ENCODE data around the gene TBC1D22A.
A peak's percentile ranks its signal among the peaks of the same experiment; 100 is the strongest.
"Not testable (repeated sequence)": the region's sequence is repeated elsewhere in the genome, so short reads cannot be mapped to it uniquely, and the experiment has no call there.

TBC1D22A gene, protein sequence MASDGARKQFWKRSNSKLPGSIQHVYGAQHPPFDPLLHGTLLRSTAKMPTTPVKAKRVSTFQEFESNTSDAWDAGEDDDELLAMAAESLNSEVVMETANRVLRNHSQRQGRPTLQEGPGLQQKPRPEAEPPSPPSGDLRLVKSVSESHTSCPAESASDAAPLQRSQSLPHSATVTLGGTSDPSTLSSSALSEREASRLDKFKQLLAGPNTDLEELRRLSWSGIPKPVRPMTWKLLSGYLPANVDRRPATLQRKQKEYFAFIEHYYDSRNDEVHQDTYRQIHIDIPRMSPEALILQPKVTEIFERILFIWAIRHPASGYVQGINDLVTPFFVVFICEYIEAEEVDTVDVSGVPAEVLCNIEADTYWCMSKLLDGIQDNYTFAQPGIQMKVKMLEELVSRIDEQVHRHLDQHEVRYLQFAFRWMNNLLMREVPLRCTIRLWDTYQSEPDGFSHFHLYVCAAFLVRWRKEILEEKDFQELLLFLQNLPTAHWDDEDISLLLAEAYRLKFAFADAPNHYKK

GRCh38 chr22:46762238-46763050 is at the start of gene TBC1D22A:
TSS of gene TBC1D22A (plus strand) at chr22:46762650. CDS start at chr22:46762787, 137 bp downstream.
- peak; percentile 89 for DNase-seq

DNA sequence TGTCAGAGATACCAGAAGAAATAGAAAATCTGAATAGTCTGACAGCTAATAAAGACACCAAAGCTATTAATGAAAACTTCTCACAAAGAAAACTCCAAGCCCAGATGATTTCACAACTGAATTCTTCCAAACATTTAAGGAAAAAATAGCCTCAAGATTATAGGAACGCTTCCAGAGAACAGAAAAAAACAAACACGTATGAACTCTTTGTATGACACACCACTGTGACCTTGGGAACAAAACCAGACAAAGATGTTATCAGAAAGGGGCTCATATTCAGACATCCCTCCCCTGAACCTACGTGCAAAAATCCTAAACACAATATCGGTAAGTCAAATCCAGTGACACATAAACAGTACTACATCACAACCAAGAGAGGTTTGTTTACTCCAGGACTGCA is 47.9 kb upstream of the TBC1D22A start:
- DNase-seq: no peak

- no peak for DNase-seq
Observed at GRCh38 chr22:46719921-46720320, 42.5 kb upstream of the TBC1D22A start.

- no peak for DNase-seq
Observed at GRCh38 chr22:46721501-46722085, 40.9 kb upstream of the TBC1D22A start.

DNA sequence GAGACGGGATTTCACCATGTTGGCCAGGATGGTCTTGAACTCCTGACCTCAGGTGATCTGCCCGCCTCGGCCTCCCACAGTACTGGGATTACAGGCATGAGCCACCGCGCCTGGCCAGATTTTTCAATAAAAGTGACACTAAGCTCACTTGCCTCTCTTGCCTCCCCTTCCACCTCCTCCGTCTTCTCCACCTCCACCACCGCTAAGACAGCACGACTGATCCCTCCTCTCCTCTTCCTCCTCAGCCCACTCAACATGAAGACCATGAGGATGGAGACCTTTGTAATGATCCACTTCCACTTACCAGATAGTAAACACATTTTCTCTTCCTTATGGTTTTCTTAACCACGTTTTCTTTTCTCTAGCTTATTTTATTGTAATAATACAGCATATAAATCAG is 38.6 kb upstream of the TBC1D22A start:
- no peak for DNase-seq

DNA sequence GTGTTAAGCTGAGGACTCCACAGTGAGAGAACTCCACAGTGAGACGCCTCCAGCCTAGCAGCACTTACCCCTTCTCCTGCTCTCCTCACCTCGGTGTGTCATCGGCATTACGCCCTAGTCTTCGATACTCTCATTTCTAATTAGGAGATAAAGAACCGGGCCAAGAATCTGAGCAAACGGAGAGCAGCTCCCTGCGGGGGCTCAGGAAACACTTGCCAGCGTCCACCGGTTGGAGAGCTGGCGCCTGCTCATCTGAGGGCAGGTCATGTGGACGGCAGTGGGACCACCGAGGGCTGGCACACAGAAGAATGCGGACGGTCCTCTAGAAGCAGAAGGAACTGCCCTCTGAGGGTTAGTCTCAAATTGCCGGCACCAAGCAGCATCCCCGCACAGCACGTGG is 37.4 kb upstream of the TBC1D22A start:
- DNase-seq: no peak

DNA sequence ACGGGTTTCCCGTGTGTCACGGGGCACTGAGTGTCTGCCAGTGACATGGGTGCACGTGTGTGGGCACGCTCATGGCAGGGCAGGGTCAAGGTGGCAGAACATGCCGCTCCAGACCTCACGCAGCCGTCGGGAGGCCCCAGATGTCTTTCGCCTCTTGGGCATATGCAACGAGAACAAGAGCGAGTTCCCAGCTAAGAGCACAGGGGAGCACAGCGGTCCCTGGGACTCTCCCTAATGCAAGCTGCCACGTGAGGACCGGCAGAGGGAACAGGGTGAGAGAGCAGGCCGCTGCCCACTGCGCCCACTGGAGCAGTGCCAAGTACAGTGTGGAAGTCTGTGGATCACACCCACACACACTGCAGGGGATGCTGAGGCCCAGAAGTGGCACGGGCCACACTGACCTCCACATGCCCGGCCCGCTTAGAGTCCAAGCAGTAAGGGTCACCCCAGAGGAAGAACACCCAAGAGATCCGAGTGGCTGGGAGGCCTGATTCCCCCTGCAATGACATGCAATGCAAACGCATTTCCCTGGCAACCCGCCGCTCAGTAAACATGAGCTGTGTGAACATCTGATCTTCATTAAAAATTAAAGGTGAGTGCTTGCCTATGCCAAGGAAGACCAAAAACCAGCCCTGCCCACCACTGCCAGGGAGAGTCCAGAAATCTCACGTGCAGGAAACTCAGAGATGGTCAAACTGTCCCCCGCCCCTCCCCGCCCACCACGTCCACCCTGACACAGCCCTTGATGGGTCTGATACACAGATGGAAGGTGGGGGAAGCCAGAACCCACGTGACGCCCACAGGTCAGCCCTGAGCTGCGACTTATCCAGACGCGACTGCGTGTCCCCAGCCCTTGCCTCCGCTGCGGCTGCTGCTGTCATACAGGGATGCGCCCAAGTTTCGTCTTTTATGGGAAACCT is 36.1 kb upstream of the TBC1D22A start:
- DNase-seq: no peak

GRCh38 chr22:46726986-46727317 is 35.5 kb upstream of the TBC1D22A start:
- DNase-seq: no peak

- DNase-seq: no peak
Observed at GRCh38 chr22:46727813-46728364, 34.6 kb upstream of the TBC1D22A start.

DNA sequence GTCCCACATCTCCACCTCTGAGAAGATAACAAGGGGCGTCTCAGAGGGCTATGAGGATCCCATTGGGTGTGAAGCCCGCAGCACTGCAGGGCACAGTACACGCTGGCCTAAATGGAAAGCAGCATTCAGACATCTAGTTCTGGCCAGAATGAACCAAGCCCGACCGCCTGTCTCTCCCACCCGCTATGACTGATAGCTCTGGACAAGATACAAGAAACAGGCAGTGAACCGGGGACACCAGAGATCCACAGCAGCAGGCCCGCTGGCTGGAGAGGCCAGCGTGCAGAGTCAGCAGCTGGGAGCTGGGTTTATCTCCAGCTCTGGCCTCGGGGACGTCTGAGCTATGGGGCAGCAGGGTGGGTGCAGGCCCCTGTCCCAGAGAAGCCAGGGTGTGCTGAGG is 34.0 kb upstream of the TBC1D22A start:
- DNase-seq: no peak

GRCh38 chr22:46730568-46731245 is 31.7 kb upstream of the TBC1D22A start:
- no peak for DNase-seq

GRCh38 chr22:46731246-46732040 is 31.0 kb upstream of the TBC1D22A start:
- DNase-seq: no peak

DNA sequence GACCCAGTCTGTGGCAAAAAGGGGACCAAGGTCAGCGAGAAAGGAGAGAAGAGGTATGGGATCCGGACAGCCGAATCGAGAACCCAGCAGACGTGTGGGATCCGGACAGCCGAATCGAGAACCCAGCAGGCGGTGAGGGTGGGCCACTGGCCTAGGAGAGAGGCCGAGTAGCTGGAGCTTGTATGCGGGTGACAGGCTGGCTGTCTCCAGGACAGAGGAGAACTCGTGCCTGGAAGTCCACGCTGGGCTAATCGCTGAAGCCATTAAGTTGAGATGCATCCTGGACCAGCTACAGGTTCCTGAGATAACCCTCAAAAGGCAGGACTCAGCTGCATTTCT is 30.4 kb upstream of the TBC1D22A start:
- DNase-seq: no peak

- no peak for DNase-seq
Observed at GRCh38 chr22:46732513-46732912, 29.9 kb upstream of the TBC1D22A start.

- DNase-seq: not testable (repeated sequence)
Observed at GRCh38 chr22:46734213-46734722, 28.2 kb upstream of the TBC1D22A start.

DNA sequence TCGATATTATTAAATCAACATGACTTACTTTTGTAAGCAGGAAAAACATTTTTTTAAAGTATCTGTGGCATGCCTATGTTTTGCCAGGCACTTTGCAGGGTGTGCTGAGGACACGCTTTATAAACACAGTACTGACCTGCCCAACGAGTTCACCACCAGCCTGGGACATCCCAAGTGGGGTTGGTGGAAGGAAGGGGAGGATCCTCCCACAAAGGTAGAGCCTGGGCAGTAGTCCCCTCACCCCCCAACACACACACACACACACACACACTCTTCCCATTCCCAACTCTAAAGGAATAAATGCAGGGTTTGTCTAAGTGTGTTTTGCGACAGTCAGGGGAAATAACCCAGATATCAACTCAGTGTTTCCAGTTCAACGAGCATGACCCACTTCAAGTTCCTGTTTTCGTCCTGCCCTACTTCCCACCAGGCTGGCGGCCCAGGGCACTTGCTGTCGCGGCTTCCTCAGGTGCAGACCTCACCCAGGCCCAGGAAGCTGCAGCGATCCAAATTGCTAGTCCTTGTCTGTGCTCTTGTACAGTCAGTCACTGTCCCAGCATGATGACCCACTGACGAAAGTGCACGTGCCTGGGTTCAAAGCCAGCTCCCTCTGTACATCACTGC is 27.5 kb upstream of the TBC1D22A start:
- peak; percentile 17 for DNase-seq

- DNase-seq: no peak
Observed at GRCh38 chr22:46735747-46736608, 26.5 kb upstream of the TBC1D22A start.

DNA sequence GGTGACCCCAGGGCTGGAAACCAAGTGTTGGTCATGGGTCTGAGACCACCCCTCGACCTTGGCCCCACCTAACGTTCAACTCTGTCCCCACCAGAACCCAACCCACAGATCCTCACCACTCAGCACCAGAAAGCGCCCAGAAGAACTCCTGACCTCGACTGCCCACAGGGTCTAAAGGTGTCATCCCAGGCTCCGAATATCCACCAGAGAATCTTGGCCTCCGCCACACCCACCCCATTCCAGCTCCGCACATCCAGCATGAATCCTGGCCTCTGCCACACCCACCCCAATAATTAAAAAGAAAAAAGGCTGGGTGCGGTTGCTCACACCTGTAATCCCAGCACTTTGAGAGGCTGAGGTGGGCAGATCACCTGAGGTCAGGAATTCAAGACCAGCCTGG is 25.7 kb upstream of the TBC1D22A start:
- no peak for DNase-seq
